Omental fat pad (tissue), 4 donors: Measurements from ENCODE around the gene ZNF787. TPM values are rescaled to one million over a fixed set of nuclear protein-coding genes. Genes with fewer than 3 reads are reported as not detected.

Source experiments
- ATAC-seq: fragments of 150-250 bp; one replicate; pipeline ENCODE4 v1.9.1; 2016; ENCODE audit warnings: mild to moderate bottlenecking, moderate library complexity; ENCODE audit not compliant: low FRiP score
- DNase-seq: peaks from one replicate; pipeline ENCODE4 v3.0.0-alpha.2; 2019; ENCODE audit warnings: low spot score
- total RNA-seq, 4 donors: library from RNA; depleted of rRNA; stranded (reverse); fragments of >200 nt; gene quantifications; one replicate each; pipeline ENCODE4 v1.1.0, GENCODE V29; 2016
- TF ChIP-seq, protein P1 (sequence below), 3 donors: fragments of 450-650 bp; IDR thresholded peaks; one replicate each; pipeline ENCODE4 v1.5.1; 2016 to 2017; ENCODE audit warnings: antibody characterized with exemption in 3 of 3, mild to moderate bottlenecking in 3 of 3, moderate library complexity in 2 of 3

Gene ZNF787
- total RNA-seq, 4 donors from 2014 or later, result 10.9 to 18.6 (median 12.0) TPM

- DNase-seq, result no peak
- TF ChIP-seq, protein P1, sequence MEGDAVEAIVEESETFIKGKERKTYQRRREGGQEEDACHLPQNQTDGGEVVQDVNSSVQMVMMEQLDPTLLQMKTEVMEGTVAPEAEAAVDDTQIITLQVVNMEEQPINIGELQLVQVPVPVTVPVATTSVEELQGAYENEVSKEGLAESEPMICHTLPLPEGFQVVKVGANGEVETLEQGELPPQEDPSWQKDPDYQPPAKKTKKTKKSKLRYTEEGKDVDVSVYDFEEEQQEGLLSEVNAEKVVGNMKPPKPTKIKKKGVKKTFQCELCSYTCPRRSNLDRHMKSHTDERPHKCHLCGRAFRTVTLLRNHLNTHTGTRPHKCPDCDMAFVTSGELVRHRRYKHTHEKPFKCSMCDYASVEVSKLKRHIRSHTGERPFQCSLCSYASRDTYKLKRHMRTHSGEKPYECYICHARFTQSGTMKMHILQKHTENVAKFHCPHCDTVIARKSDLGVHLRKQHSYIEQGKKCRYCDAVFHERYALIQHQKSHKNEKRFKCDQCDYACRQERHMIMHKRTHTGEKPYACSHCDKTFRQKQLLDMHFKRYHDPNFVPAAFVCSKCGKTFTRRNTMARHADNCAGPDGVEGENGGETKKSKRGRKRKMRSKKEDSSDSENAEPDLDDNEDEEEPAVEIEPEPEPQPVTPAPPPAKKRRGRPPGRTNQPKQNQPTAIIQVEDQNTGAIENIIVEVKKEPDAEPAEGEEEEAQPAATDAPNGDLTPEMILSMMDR (IDR thresholded peaks at IDR 0.05), result no peak
Observed at GRCh38 chr19:56145698-56146097, 24.6 kb upstream of the ZNF787 start.

GRCh38 chr19:56144831-56145230, 23.7 kb upstream of the ZNF787 start:
- ATAC-seq, result no peak
- no peak for DNase-seq
- TF ChIP-seq, protein P1 (IDR thresholded peaks at IDR 0.05), result no peak

More at GRCh38 chr19:56145698-56146097, 24.6 kb upstream of the ZNF787 start:
- no peak for ATAC-seq

- TF ChIP-seq, protein P1 (IDR thresholded peaks at IDR 0.05), result no peak
Observed at GRCh38 chr19:56144376-56144775, 23.3 kb upstream of the ZNF787 start.

DNA sequence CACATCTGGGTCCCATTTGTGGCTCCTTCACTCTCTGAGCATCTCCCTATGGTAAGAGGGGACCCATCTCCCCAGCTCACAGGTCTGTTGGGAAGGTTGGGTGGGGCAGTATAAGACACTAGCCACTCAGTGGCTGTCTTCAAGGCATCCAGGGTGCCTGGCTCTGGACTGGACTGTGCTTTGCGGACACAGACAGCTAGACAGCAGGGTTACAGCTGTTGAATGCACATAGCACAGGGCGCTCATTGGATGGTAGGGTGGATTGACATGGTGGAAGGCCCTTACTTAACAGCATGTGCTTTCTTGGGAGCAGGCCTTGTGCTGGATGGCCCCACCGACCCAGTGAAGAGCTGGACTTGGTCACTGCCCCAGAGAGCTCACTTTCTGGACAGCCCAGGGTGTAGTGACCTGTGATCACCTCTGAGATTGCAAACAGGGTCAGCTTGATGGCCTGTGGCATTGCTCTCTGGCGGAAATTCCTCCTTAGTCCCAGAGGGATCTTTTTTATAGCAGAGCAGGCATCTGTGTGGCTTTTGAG, 21.9 kb upstream of the ZNF787 start:
- TF ChIP-seq, protein P1 (IDR thresholded peaks at IDR 0.05), result no peak
- DNase-seq, result no peak

More at GRCh38 chr19:56144376-56144775, 23.3 kb upstream of the ZNF787 start:
- ATAC-seq (no peak), DNase-seq (no peak)

GRCh38 chr19:56142087-56142787, 21.1 kb upstream of the ZNF787 start:
- ATAC-seq (no peak), DNase-seq (no peak)
- TF ChIP-seq, protein P1 (IDR thresholded peaks at IDR 0.05), result no peak

More for the DNA sequence above, 21.9 kb upstream of the ZNF787 start:
- ATAC-seq, result no peak

- no peak for DNase-seq
- ATAC-seq, result no peak
- TF ChIP-seq, protein P1 (IDR thresholded peaks at IDR 0.05), result no peak
Observed at GRCh38 chr19:56141417-56141993, 20.4 kb upstream of the ZNF787 start.
